ENCODE measurements around the gene NDUFA11.

Gene NDUFA11

GRCh38 chr19:5905114-5905778 is 1.7 kb upstream of the NDUFA11 start:
- DNase-seq: no peak

- peak; percentile 100 for DNase-seq
These were observed 943 bp upstream of the NDUFA11 start, which contains the start of gene VMAC for GRCh38 chr19:5904352-5905113. Gene VMAC (plus strand): TSS chr19:5904872. CDS start chr19:5904891, 19 bp downstream.

- peak; percentile 58 for DNase-seq
These were observed 450 bp downstream of the NDUFA11 start for GRCh38 chr19:5903056-5903623.

GRCh38 chr19:5900976-5901375 is 2.6 kb downstream of the NDUFA11 start:
- no peak for DNase-seq

GRCh38 chr19:5899728-5900526 is 3.7 kb downstream of the NDUFA11 start:
- no peak for DNase-seq

- no peak for DNase-seq
These were observed 6.2 kb downstream of the NDUFA11 start for GRCh38 chr19:5897189-5897969.

- DNase-seq: no peak
These were observed 7.1 kb downstream of the NDUFA11 start for GRCh38 chr19:5896365-5897076.

- no peak for DNase-seq
These were observed 7.7 kb downstream of the NDUFA11 start for GRCh38 chr19:5895890-5896289.

GRCh38 chr19:5895409-5895808 is 8.2 kb downstream of the NDUFA11 start:
- DNase-seq: no peak

GRCh38 chr19:5894704-5895349 is 8.8 kb downstream of the NDUFA11 start:
- no peak for DNase-seq

GRCh38 chr19:5893907-5894703 is 9.5 kb downstream of the NDUFA11 start:
- DNase-seq: peak; percentile 92

- no peak for DNase-seq
These were observed 10.2 kb downstream of the NDUFA11 start for GRCh38 chr19:5893296-5893903.

- DNase-seq: no peak
These were observed 10.8 kb downstream of the NDUFA11 start for GRCh38 chr19:5892772-5893275.

GRCh38 chr19:5891938-5892771 is 11.4 kb downstream of the NDUFA11 start:
- DNase-seq: no peak

- no peak for DNase-seq
These were observed 12.0 kb downstream of the NDUFA11 start for GRCh38 chr19:5891572-5891937.

GRCh38 chr19:5890099-5890498 is 13.5 kb downstream of the NDUFA11 start:
- no peak for DNase-seq

GRCh38 chr19:5889288-5889971 is 14.2 kb downstream of the NDUFA11 start:
- no peak for DNase-seq
